DOHH2 (cell line): ENCODE results near the gene TSC1.

Source experiments
- CTCF ChIP-seq: fragments of 200-600 bp; sonication (generic); IDR thresholded peaks from one replicate; pipeline ENCODE4 v1.5.1; 2014; ENCODE audit warnings: antibody characterized with exemption, mild to moderate bottlenecking, low read depth, low read length; ENCODE audit not compliant: poor library complexity, severe bottlenecking
- EZH2phosphoT487 ChIP-seq: fragments of 200-600 bp; sonication (generic); IDR thresholded peaks from 2 replicates; pipeline ENCODE4 v1.6.1; 2017; ENCODE audit warnings: borderline replicate concordance, mild to moderate bottlenecking, antibody characterized with exemption, low read length, moderate library complexity, mixed read lengths

DNA sequence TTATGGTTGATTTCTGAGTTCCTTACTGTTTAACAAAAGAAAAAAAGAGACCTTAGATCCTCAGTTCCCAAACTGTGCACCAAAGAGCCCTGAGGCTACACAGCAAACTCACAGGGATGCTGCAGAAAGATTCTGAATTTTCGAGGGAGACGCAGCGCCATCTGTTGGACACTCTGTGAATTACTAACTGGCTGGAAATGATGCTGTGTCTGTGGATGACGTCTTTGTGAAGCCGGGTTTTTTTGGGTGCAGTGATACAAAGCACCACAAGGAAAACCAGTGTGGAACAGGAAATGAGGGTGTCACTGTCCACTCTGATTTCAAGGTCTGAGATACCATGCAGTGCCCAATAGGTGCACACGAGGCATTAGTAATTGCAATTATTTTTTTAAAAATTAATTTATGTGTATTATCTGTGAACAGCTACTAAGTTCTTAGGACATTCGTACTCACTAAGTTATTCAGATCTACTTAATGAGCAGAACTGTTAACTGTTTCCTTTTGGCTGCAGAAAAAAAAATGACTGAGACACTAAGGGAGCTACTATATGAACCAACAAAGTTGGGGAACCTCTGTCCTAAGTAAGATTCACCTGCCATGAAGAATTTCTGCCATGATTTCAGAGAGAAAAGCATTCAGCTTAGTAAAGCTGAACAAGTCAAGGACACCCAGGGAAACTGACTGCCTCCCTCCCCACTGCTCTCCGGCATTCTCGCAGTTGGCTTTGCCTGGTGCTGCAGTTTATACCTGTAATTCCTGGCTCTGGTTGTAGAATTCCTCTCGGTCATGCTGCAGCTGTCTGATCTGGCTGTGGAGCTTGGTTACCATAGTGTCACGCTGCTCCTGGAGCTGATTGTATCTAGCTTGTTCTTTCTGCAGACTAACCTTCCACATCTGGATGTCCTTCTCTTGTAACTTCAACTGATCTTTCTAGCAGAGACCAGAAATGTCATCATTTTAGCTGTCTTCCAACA, 42.3 kb downstream of the TSC1 start:
- TF ChIP-seq CTCF (peak; percentile 82), EZH2phosphoT487 (no peak)
